HCT116 (cell line): ENCODE data around the gene CDR2L.

Experiments
- EZH2 ChIP-seq: fragments of 200-600 bp; sonication (generic); IDR thresholded peaks from 2 replicates; pipeline ENCODE4 v1.6.1; 2017; ENCODE audit warnings: antibody characterized with exemption, mixed run types
- EZH2phosphoT487 ChIP-seq: fragments of 200-600 bp; IDR thresholded peaks from 2 replicates; pipeline ENCODE4 v1.6.1; 2018; ENCODE audit warnings: antibody characterized with exemption, borderline replicate concordance
- FOSL1 ChIP-seq: IDR thresholded peaks from 2 replicates; pipeline ENCODE4 v1.6.1; 2012; ENCODE audit warnings: low read depth
- POLR2A ChIP-seq: IDR thresholded peaks from 2 replicates; pipeline ENCODE4 v1.7.0; 2011; ENCODE audit warnings: borderline replicate concordance; ENCODE audit not compliant: insufficient read depth, insufficient read length; ENCODE audit errors: extremely low read depth
- POLR2AphosphoS5 ChIP-seq: IDR thresholded peaks from 2 replicates; pipeline ENCODE4 v1.6.1; 2011; ENCODE audit warnings: mild to moderate bottlenecking, low read depth, low read length, moderate library complexity
- RAD21 ChIP-seq: IDR thresholded peaks from 2 replicates; pipeline ENCODE4 v1.6.1; 2012; ENCODE audit warnings: low read depth, mild to moderate bottlenecking
- SIN3A ChIP-seq: IDR thresholded peaks from 2 replicates; pipeline ENCODE4 v1.6.1; 2012; ENCODE audit warnings: low read depth
- YY1 ChIP-seq: IDR thresholded peaks from 2 replicates; pipeline ENCODE4 v1.6.1; 2011; ENCODE audit warnings: low read length, low read depth, moderate library complexity, mild to moderate bottlenecking; ENCODE audit not compliant: insufficient replicate concordance; ENCODE audit errors: extremely low read depth
- TF ChIP-seq, protein P1 (sequence below), 3 experiments: fragments of 200-600 bp in 1 of 3; sonication (generic) in 1 of 3; IDR thresholded peaks in 2 of 3; conservative IDR thresholded peaks in 1 of 3; 2 replicates each; pipeline ENCODE4 v1.5.1; 2012 to 2017; ENCODE audit warnings: low read depth in 2 of 3, low read length in 2 of 3, antibody characterized with exemption in 1 of 3, borderline replicate concordance in 1 of 3, control low read depth in 1 of 3, mild to moderate bottlenecking in 1 of 3, mixed read lengths in 1 of 3, mixed run types in 1 of 3, moderate library complexity in 1 of 3; ENCODE audit not compliant: insufficient read depth in 1 of 3

DNA sequence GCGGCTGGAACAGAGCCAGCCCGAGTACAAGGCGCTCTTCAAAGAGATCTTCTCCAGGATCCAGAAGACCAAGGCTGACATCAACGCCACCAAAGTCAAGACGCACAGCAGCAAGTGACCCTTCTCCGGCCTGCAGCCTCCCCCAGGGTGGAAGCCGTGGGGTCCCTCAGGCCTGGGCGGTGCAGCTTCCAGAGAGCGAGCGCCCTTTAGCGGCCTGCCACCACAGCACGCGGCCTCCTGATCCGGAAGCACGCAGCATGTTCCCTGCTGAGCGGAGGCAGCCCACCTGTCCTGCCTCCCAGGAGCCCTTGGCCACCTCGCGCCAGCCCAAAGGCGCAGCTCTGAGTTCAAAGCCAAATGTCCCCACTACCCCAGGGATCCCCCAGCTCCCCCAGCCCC is 16.5 kb downstream of the CDR2L start:
- TF ChIP-seq RAD21, result no peak
- TF ChIP-seq, protein P1, sequence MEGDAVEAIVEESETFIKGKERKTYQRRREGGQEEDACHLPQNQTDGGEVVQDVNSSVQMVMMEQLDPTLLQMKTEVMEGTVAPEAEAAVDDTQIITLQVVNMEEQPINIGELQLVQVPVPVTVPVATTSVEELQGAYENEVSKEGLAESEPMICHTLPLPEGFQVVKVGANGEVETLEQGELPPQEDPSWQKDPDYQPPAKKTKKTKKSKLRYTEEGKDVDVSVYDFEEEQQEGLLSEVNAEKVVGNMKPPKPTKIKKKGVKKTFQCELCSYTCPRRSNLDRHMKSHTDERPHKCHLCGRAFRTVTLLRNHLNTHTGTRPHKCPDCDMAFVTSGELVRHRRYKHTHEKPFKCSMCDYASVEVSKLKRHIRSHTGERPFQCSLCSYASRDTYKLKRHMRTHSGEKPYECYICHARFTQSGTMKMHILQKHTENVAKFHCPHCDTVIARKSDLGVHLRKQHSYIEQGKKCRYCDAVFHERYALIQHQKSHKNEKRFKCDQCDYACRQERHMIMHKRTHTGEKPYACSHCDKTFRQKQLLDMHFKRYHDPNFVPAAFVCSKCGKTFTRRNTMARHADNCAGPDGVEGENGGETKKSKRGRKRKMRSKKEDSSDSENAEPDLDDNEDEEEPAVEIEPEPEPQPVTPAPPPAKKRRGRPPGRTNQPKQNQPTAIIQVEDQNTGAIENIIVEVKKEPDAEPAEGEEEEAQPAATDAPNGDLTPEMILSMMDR (IDR thresholded peaks at IDR 0.05 in 2 of 3, conservative IDR thresholded peaks at IDR 0.05 in 1 of 3; ENCODE audit: borderline replicate concordance in 1 of 3, insufficient read depth in 1 of 3, low read depth in 2 of 3, low read length in 2 of 3), result no peak
- no peak for TF ChIP-seq POLR2A
- no peak for TF ChIP-seq YY1
- TF ChIP-seq EZH2phosphoT487, result no peak
- no peak for TF ChIP-seq POLR2AphosphoS5
- no peak for TF ChIP-seq FOSL1
- TF ChIP-seq SIN3A, result no peak
- TF ChIP-seq EZH2, result no peak
